LNCAP (cell line): ENCODE data around the gene SOX6.

Experiments used
- TF ChIP-seq, protein P1 (sequence below): fragments of 450-650 bp; IDR thresholded peaks from 2 replicates; pipeline ENCODE4 v1.5.1; 2017; ENCODE audit warnings: mild to moderate bottlenecking

SOX6 gene

DNA sequence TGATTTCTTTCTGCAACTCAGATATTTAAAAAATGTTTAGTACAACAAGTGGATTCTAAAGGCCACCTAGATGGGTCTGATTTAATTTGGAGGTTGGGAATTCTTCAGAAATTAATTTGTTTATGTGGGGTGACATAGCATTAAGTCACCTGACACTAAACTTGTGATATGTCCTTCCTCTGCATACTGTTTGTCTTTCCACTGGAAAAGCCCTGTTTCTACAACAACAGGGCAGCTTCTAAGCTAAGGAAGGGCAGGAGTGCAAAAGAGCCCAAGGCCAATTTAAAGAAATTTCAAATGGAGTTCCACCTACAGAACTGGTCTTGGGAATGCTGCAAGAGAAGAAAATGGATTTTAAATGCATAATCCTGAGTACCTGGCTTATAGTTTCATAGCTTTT lies 319.2 kb downstream of the SOX6 start:
- TF ChIP-seq, protein P1, sequence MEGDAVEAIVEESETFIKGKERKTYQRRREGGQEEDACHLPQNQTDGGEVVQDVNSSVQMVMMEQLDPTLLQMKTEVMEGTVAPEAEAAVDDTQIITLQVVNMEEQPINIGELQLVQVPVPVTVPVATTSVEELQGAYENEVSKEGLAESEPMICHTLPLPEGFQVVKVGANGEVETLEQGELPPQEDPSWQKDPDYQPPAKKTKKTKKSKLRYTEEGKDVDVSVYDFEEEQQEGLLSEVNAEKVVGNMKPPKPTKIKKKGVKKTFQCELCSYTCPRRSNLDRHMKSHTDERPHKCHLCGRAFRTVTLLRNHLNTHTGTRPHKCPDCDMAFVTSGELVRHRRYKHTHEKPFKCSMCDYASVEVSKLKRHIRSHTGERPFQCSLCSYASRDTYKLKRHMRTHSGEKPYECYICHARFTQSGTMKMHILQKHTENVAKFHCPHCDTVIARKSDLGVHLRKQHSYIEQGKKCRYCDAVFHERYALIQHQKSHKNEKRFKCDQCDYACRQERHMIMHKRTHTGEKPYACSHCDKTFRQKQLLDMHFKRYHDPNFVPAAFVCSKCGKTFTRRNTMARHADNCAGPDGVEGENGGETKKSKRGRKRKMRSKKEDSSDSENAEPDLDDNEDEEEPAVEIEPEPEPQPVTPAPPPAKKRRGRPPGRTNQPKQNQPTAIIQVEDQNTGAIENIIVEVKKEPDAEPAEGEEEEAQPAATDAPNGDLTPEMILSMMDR = no peak

DNA sequence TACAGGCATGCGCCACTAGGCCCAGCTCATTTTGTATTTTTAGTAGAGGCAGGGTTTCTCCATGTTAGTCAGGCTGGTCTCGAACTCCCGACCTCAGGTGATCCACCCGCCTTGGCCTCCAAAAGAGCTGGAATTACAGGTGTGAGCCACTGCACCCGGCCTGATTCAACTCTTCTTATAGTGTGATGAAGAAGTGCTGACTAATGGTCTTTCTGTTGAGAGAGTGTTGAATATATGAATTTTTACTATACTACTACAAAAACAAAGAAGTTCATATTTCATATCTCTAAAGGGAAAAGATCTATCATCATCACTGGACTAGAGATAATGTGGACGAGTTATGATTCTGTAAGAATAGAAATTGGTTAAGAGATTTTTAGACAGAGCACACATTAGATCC lies 320.1 kb downstream of the SOX6 start:
- TF ChIP-seq, protein P1 = no peak

DNA sequence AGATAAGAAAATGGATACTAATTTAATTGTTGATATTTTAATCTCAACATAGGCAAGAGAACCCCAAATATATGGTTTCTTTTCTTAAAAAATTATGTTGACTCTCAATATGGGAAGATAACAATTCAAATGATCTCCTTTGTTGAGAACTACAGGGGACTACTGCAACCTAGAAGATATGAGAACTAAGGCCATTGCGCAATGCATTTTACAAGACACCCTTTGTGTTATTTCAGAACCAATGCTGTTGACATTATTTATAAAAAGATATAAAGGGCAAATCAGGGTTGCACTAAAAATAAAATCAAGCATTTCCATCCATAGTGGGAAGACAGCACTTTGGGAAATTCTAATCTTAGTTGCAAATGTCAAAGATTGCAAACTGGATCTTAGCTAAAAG lies 322.3 kb downstream of the SOX6 start:
- TF ChIP-seq, protein P1 = no peak

DNA sequence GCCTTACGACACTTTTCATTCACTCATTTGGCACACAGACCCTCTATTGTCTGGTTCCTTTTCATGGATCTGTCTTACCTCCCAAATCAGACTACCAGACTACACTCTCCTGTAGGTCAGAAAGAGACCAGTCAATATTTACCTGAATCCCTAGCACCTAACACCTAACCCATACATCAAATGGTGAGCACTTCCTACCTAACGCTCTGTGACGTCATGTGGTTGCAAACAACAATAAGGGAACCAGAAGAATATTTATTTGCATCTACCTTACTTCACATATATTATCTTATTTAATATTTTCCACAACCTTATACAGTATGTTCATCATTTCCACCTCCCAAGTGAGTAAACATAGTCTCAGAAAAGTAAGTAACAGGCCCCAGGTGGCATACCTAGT lies 323.4 kb downstream of the SOX6 start:
- TF ChIP-seq, protein P1 = no peak

DNA sequence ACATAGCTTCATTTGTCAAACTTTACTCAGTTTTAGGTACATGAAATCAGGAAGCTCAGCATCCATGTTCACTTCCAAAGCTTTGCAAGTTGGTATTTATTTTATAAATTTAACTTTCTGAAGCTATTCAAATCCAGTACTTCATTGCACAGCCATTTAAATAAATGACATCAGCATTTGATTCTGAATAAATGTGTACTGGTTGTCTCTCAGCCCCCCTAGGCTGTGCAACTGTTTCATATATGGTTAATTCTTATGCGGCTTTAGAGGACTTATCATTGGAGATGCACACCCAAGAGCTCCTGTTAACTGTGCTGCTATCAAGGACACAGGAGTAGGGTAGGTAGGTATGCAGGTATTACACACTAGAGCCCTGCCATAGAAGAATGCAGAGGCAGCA lies 325.1 kb downstream of the SOX6 start:
- TF ChIP-seq, protein P1 = no peak

DNA sequence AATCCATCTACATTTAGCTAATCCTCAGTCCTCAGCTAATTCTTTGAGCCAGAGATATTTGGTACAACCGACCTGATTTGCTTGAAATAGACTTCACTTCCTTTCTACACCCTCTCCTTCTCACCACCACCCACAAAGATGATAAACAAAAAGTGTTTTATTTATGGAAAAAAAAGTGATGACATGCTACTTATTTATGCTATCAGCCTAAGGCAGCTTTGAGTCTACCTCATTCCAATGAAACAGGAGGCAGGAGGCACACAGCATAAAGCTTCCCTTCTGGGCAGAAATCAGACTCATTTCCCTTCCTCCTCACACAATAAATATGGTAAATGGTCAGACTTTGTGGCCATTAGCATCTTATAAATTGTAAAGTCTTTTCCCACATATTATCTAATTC lies 325.7 kb downstream of the SOX6 start:
- TF ChIP-seq, protein P1 = no peak

DNA sequence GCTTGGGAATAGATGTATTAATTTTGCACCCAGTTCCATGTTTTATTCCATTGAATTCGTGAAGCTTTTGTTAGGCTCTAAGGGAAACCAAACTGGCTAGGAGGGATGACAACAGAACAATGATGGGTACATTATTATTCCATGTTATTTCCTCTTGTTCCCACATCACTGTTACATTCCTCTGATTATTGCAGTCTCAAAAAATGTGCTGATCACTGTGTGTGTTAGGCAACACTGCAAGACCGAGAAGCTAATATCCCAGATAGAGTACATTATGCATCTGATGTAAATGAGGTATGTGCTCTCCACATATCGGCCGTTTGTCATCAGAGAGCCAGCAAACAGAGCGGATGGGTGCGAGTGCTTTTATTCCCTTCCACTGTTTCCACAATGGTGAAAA lies 327.9 kb downstream of the SOX6 start:
- TF ChIP-seq, protein P1 = no peak

DNA sequence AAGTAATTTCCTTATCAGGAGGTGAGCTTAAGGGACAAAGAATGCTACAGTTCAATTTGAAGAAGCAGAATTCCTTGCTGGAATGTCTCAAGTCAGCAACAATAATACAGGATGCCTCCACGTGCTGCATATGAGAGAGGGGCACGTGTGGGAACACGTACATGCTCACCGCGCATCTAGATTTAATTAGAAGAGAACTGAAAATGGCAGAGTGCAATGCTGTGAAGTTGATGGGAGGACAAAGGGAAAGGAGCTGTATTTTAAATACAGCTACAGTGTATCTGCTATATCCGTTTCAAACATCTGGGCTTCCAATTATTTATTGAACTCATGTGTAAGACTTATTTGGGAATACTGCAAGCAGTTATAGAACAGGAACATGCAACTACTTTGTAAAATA lies 328.7 kb downstream of the SOX6 start:
- TF ChIP-seq, protein P1 = no peak
